ENCODE data around the gene SNX15. TPM values are rescaled to one million over a fixed set of nuclear protein-coding genes. Genes with fewer than 3 reads are reported as not detected.

Gene SNX15
- total RNA-seq, 1 donor from 2014 or later = 12.0 TPM

DNA sequence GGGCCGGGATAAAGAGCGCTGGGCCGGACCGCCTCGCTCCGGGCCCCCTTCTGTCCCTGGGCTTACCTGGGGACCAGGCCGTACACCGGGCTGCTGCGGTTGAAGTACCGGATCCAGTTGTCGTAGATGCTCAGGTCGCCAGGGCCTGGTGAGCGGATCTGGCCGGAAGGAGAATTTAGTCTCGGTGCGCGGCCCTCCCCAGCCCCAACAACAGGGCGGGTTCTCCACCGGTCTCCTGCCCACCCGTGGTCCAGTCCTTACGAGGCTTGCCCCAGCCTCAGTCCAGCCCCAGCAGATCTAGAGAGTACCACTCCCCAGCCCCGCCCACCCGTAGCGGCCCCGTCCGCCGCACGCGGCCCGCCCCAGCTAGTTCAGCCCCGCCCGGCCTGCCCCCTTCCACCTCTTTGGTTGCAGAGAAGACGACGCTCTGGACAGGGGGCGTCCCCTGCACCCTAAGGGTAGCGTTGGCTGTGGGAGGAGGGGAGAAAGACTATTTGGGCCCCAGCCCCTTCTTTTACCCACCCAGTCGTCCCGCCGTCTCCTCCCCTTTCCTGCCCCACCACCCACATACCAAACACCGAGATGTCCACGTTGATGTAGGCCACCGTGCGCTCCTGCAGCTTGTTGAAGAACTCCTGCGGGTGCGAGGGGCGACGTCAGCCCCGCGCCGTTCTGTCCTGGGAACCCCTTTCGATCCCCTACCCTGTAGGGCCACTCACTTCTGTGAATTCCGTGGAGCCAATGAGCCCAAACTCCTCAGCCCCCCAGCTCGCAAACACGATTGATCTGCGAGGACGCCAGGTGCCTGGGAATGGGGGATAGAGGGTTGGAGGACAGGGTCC is 20.6 kb downstream of the SNX15 start:
- H3K9ac ChIP-seq (ENCODE audit: low read depth in 1 of 3, low read length in 3 of 3) = peak overlapping the region; percentile 45 to 68 (median 59)
- no peaks in the 10 kb centered on the region for H3K9me3 ChIP-seq (ENCODE audit: control insufficient read depth in 3 of 3, low read length in 3 of 3)
- peaks cover 0 to 9% (median 2%) of the 10 kb centered on the region in 3 donors for H3K27me3 ChIP-seq (ENCODE audit: control insufficient read depth in 3 of 3, insufficient read depth in 3 of 3, low read length in 3 of 3)
- H3K4me3 ChIP-seq (ENCODE audit: low read length in 3 of 3) = peak overlapping the region; percentile 57 to 68 (median 58)
- H3K4me1 ChIP-seq (ENCODE audit: control insufficient read depth in 3 of 3, insufficient read depth in 3 of 3, low read length in 3 of 3) = peaks cover 7 to 16% (median 11%) of the 10 kb centered on the region in 3 donors
- H3K36me3 ChIP-seq (ENCODE audit: control insufficient read depth in 3 of 3, insufficient read depth in 3 of 3, low read length in 3 of 3) = peaks cover 13 to 19% (median 16%) of the 10 kb centered on the region in 3 donors
- H3K27ac ChIP-seq (ENCODE audit: low read depth, low read length) = no peak overlapping the region

GRCh38 chr11:65051398-65051858 is 24.2 kb downstream of the SNX15 start:
- H3K9me3 ChIP-seq (ENCODE audit: control insufficient read depth in 3 of 3, low read length in 3 of 3) = no peaks in the 10 kb centered on the region
- peaks cover 0 to 12% (median 8%) of the 10 kb centered on the region in 3 donors for H3K27me3 ChIP-seq (ENCODE audit: control insufficient read depth in 3 of 3, insufficient read depth in 3 of 3, low read length in 3 of 3)

DNA sequence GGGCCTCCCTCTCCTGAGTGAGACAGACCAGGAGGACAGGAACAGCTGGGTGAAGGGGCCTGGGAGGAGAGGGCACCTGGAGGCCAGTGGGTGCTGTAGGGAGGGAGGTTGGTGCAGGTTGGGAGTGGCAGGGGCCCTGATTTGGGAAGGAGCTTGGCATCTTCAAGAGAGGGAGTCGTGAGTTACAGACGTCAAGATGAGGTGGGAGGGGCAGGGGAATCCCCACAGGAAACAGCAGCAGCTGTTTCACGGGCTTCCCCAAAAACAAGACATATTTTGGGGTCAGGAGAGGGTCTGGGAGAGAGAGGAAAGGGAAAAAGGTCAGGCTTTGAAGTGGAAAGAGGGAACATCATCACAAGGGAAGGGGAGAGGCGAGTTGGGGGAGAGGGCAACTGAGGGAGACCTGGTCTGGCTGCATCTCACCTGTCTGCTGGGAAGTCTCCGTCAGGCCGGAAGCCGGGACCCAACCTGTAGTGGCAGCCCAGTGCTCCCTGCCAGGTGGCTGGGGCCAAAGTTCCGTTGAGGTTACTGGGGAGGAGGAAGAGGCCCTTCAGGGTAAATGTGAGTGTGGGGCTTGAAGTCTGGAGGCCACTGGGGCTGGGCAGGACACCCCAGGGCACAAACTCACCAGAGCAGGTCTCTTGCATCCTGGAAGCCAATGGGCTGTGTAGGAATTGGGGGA is 26.7 kb downstream of the SNX15 start:
- H3K36me3 ChIP-seq (ENCODE audit: control insufficient read depth in 3 of 3, insufficient read depth in 3 of 3, low read length in 3 of 3) = no peaks in the 10 kb centered on the region
- no peaks in the 10 kb centered on the region for H3K4me1 ChIP-seq (ENCODE audit: control insufficient read depth in 3 of 3, insufficient read depth in 3 of 3, low read length in 3 of 3)
- no peak overlapping the region for H3K9ac ChIP-seq (ENCODE audit: low read depth in 1 of 3, low read length in 3 of 3)
- no peak overlapping the region for H3K4me3 ChIP-seq (ENCODE audit: low read length in 3 of 3)
- no peaks in the 10 kb centered on the region for H3K9me3 ChIP-seq (ENCODE audit: control insufficient read depth in 3 of 3, low read length in 3 of 3)
- no peak overlapping the region for H3K27ac ChIP-seq (ENCODE audit: low read depth, low read length)
- peaks cover 0 to 8% (median 8%) of the 10 kb centered on the region in 3 donors for H3K27me3 ChIP-seq (ENCODE audit: control insufficient read depth in 3 of 3, insufficient read depth in 3 of 3, low read length in 3 of 3)

More at GRCh38 chr11:65051398-65051858, 24.2 kb downstream of the SNX15 start:
- Histone ChIP-seq H3K4me1 (ENCODE audit: control insufficient read depth in 3 of 3, insufficient read depth in 3 of 3, low read length in 3 of 3) (peaks cover 3 to 7% (median 6%) of the 10 kb centered on the region in 3 donors), H3K4me3 (ENCODE audit: low read length in 3 of 3) (no peak overlapping the region), H3K27ac (ENCODE audit: low read depth, low read length) (no peak overlapping the region), H3K36me3 (ENCODE audit: control insufficient read depth in 3 of 3, insufficient read depth in 3 of 3, low read length in 3 of 3) (peaks cover 0 to under 1% (median 0%) of the 10 kb centered on the region in 3 donors), H3K9ac (ENCODE audit: low read depth in 1 of 3, low read length in 3 of 3) (no peak overlapping the region)

- H3K4me1 ChIP-seq (ENCODE audit: control insufficient read depth in 3 of 3, insufficient read depth in 3 of 3, low read length in 3 of 3) = no peaks in the 10 kb centered on the region
- H3K9me3 ChIP-seq (ENCODE audit: control insufficient read depth in 3 of 3, low read length in 3 of 3) = no peaks in the 10 kb centered on the region
- H3K36me3 ChIP-seq (ENCODE audit: control insufficient read depth in 3 of 3, insufficient read depth in 3 of 3, low read length in 3 of 3) = no peaks in the 10 kb centered on the region
These were observed 28.3 kb downstream of the SNX15 start for GRCh38 chr11:65055538-65055937.

DNA sequence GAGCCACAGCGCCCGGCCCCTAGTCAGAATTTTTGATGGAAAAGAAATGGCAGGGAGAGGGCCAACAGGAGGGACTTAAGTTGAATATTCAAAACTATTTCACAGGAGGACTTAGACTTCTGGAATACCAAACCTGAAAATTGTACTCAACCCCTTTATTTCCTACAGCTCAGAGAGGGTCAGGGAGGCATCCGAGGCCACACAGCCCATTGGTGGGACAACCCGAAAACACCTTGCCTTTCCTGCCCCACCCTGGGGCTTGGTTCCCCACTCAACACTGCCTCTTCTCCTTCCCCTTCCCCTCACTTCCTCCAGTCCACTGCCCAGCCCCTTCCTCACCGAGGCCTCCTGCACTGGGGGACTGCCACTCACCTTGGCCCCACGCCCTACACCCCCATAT is 29.8 kb downstream of the SNX15 start:
- Histone ChIP-seq H3K36me3 (ENCODE audit: control insufficient read depth in 3 of 3, insufficient read depth in 3 of 3, low read length in 3 of 3) (no peaks in the 10 kb centered on the region), H3K9me3 (ENCODE audit: control insufficient read depth in 3 of 3, low read length in 3 of 3) (no peaks in the 10 kb centered on the region), H3K4me3 (ENCODE audit: low read length in 3 of 3) (no peak overlapping the region), H3K27me3 (ENCODE audit: control insufficient read depth in 3 of 3, insufficient read depth in 3 of 3, low read length in 3 of 3) (peaks cover 0 to 8% (median 8%) of the 10 kb centered on the region in 3 donors), H3K9ac (ENCODE audit: low read depth in 1 of 3, low read length in 3 of 3) (no peak overlapping the region), H3K27ac (ENCODE audit: low read depth, low read length) (no peak overlapping the region), H3K4me1 (ENCODE audit: control insufficient read depth in 3 of 3, insufficient read depth in 3 of 3, low read length in 3 of 3) (no peaks in the 10 kb centered on the region)

More at GRCh38 chr11:65055538-65055937, 28.3 kb downstream of the SNX15 start:
- no peak overlapping the region for H3K27ac ChIP-seq (ENCODE audit: low read depth, low read length)
- H3K4me3 ChIP-seq (ENCODE audit: low read length in 3 of 3) = no peak overlapping the region
- H3K27me3 ChIP-seq (ENCODE audit: control insufficient read depth in 3 of 3, insufficient read depth in 3 of 3, low read length in 3 of 3) = peaks cover 0 to 8% (median 8%) of the 10 kb centered on the region in 3 donors
- H3K9ac ChIP-seq (ENCODE audit: low read depth in 1 of 3, low read length in 3 of 3) = no peak overlapping the region

GRCh38 chr11:65057526-65057925 is 30.3 kb downstream of the SNX15 start:
- H3K9ac ChIP-seq (ENCODE audit: low read depth in 1 of 3, low read length in 3 of 3) = no peak overlapping the region
- no peak overlapping the region for H3K27ac ChIP-seq (ENCODE audit: low read depth, low read length)
- no peak overlapping the region for H3K4me3 ChIP-seq (ENCODE audit: low read length in 3 of 3)
- no peaks in the 10 kb centered on the region for H3K4me1 ChIP-seq (ENCODE audit: control insufficient read depth in 3 of 3, insufficient read depth in 3 of 3, low read length in 3 of 3)
- H3K9me3 ChIP-seq (ENCODE audit: control insufficient read depth in 3 of 3, low read length in 3 of 3) = no peaks in the 10 kb centered on the region
- peaks cover 0 to 8% (median 7%) of the 10 kb centered on the region in 3 donors for H3K27me3 ChIP-seq (ENCODE audit: control insufficient read depth in 3 of 3, insufficient read depth in 3 of 3, low read length in 3 of 3)
- no peaks in the 10 kb centered on the region for H3K36me3 ChIP-seq (ENCODE audit: control insufficient read depth in 3 of 3, insufficient read depth in 3 of 3, low read length in 3 of 3)

- H3K9ac ChIP-seq (ENCODE audit: low read depth in 1 of 3, low read length in 3 of 3) = no peak overlapping the region
- H3K9me3 ChIP-seq (ENCODE audit: control insufficient read depth in 3 of 3, low read length in 3 of 3) = no peaks in the 10 kb centered on the region
- H3K36me3 ChIP-seq (ENCODE audit: control insufficient read depth in 3 of 3, insufficient read depth in 3 of 3, low read length in 3 of 3) = no peaks in the 10 kb centered on the region
- no peak overlapping the region for H3K4me3 ChIP-seq (ENCODE audit: low read length in 3 of 3)
- no peaks in the 10 kb centered on the region for H3K4me1 ChIP-seq (ENCODE audit: control insufficient read depth in 3 of 3, insufficient read depth in 3 of 3, low read length in 3 of 3)
- peaks cover 0 to 5% (median 2%) of the 10 kb centered on the region in 3 donors for H3K27me3 ChIP-seq (ENCODE audit: control insufficient read depth in 3 of 3, insufficient read depth in 3 of 3, low read length in 3 of 3)
- no peak overlapping the region for H3K27ac ChIP-seq (ENCODE audit: low read depth, low read length)
These were observed 30.8 kb downstream of the SNX15 start for GRCh38 chr11:65058012-65058411.

- no peak within 1 kb of the TSS for H3K9ac ChIP-seq (ENCODE audit: low read depth in 1 of 3, low read length in 3 of 3)
- no peaks in the 10 kb centered on the region for H3K36me3 ChIP-seq (ENCODE audit: control insufficient read depth in 3 of 3, insufficient read depth in 3 of 3, low read length in 3 of 3)
- H3K27ac ChIP-seq (ENCODE audit: low read depth, low read length) = no peak within 1 kb of the TSS
- no peak within 1 kb of the TSS for H3K4me3 ChIP-seq (ENCODE audit: low read length in 3 of 3)
- H3K4me1 ChIP-seq (ENCODE audit: control insufficient read depth in 3 of 3, insufficient read depth in 3 of 3, low read length in 3 of 3) = no peaks in the 10 kb centered on the region
- H3K27me3 ChIP-seq (ENCODE audit: control insufficient read depth in 3 of 3, insufficient read depth in 3 of 3, low read length in 3 of 3) = peaks cover 0 to 5% (median 0%) of the 10 kb centered on the region in 3 donors
- no peaks in the 10 kb centered on the region for H3K9me3 ChIP-seq (ENCODE audit: control insufficient read depth in 3 of 3, low read length in 3 of 3)
These were observed 31.3 kb downstream of the SNX15 start, which contains the start of gene NAALADL1 for GRCh38 chr11:65058419-65059054. Gene NAALADL1 (minus strand): TSS chr11:65058553. CDS start chr11:65058521, 32 bp downstream.

- H3K36me3 ChIP-seq (ENCODE audit: control insufficient read depth in 3 of 3, insufficient read depth in 3 of 3, low read length in 3 of 3) = no peaks in the 10 kb centered on the region
- no peak overlapping the region for H3K9ac ChIP-seq (ENCODE audit: low read depth in 1 of 3, low read length in 3 of 3)
- no peak overlapping the region for H3K27ac ChIP-seq (ENCODE audit: low read depth, low read length)
- H3K9me3 ChIP-seq (ENCODE audit: control insufficient read depth in 3 of 3, low read length in 3 of 3) = no peaks in the 10 kb centered on the region
- H3K4me3 ChIP-seq (ENCODE audit: low read length in 3 of 3) = no peak overlapping the region
- no peaks in the 10 kb centered on the region for H3K4me1 ChIP-seq (ENCODE audit: control insufficient read depth in 3 of 3, insufficient read depth in 3 of 3, low read length in 3 of 3)
- H3K27me3 ChIP-seq (ENCODE audit: control insufficient read depth in 3 of 3, insufficient read depth in 3 of 3, low read length in 3 of 3) = no peaks in the 10 kb centered on the region
These were observed 32.3 kb downstream of the SNX15 start for GRCh38 chr11:65059523-65059922.
